Peyer's patch (tissue), 4 donors: ENCODE results near the gene POMGNT1. TPM values are rescaled to one million over a fixed set of nuclear protein-coding genes. Genes with fewer than 3 reads are reported as not detected.

ENCODE experiments used
- DNase-seq, 3 donors: peaks; one replicate each; pipeline ENCODE4 v3.0.0-alpha.2; 2017 to 2019
- H3K27ac ChIP-seq, 4 donors: fragments of 200-600 bp; sonication (generic); one replicate each; pipeline ENCODE4 v1.5.1; 2016 to 2019
- H3K27me3 ChIP-seq, 2 donors: fragments of 200-600 bp; sonication (generic); one replicate each; pipeline ENCODE4 v1.5.1; 2019
- H3K36me3 ChIP-seq, 3 donors: fragments of 200-600 bp; sonication (generic); one replicate each; pipeline ENCODE4 v1.5.1; 2016 to 2019
- H3K4me1 ChIP-seq, 4 donors: fragments of 200-600 bp; sonication (generic); one replicate each; pipeline ENCODE4 v1.5.1; 2016 to 2019
- H3K4me3 ChIP-seq, 4 donors: fragments of 200-600 bp; sonication (generic); 1 replicate in 3 of 4; 2 replicates in 1 of 4; pipeline ENCODE4 v1.5.1; 2016 to 2019; ENCODE audit warnings: mild to moderate bottlenecking in 1 of 4
- H3K9me3 ChIP-seq, 4 donors: fragments of 200-600 bp; sonication (generic); one replicate each; pipeline ENCODE4 v1.5.1; 2016 to 2019; ENCODE audit warnings: mild to moderate bottlenecking in 1 of 4
- CTCF ChIP-seq, 6 experiments: fragments of 450-650 bp in 4 of 6; fragments of 200-600 bp in 2 of 6; sonication (generic) in 1 of 6; IDR thresholded peaks; one replicate each; pipeline ENCODE4 v1.5.1; 2017 to 2019; ENCODE audit warnings: antibody characterized with exemption in 6 of 6, mild to moderate bottlenecking in 3 of 6, moderate library complexity in 1 of 6
- POLR2A ChIP-seq, 2 donors: fragments of 450-650 bp; IDR thresholded peaks; one replicate each; pipeline ENCODE4 v1.5.1; 2017; ENCODE audit warnings: antibody characterized with exemption in 2 of 2, mild to moderate bottlenecking in 2 of 2, moderate library complexity in 2 of 2
- total RNA-seq, 4 donors: library from RNA; depleted of rRNA; stranded (reverse); fragments of >200 nt; gene quantifications; one replicate each; pipeline ENCODE4 v1.1.0, GENCODE V29; 2016

Gene POMGNT1
- total RNA-seq, 4 donors from 2014 or later = 34.7 to 60.6 (median 46.3) TPM

- H3K9me3 ChIP-seq = no peaks in the 10 kb centered on the region
- H3K27ac ChIP-seq = no peak overlapping the region
- H3K4me1 ChIP-seq = no peaks in the 10 kb centered on the region
- H3K4me3 ChIP-seq = no peak overlapping the region
- H3K36me3 ChIP-seq = no peaks in the 10 kb centered on the region
- no peak for DNase-seq
- TF ChIP-seq POLR2A (IDR thresholded peaks at IDR 0.05) (no peak), CTCF (IDR thresholded peaks at IDR 0.05) (no peak)
- no peaks in the 10 kb centered on the region for H3K27me3 ChIP-seq
Observed at GRCh38 chr1:46221749-46222148, 23.5 kb upstream of the POMGNT1 start.

- Histone ChIP-seq H3K27me3 (no peaks in the 10 kb centered on the region), H3K4me1 (no peaks in the 10 kb centered on the region), H3K36me3 (no peaks in the 10 kb centered on the region), H3K4me3 (no peak overlapping the region), H3K9me3 (no peaks in the 10 kb centered on the region), H3K27ac (no peak overlapping the region)
- TF ChIP-seq POLR2A (IDR thresholded peaks at IDR 0.05) (no peak), CTCF (IDR thresholded peaks at IDR 0.05) (no peak)
- DNase-seq = no peak
Observed at GRCh38 chr1:46220808-46221207, 22.6 kb upstream of the POMGNT1 start.

GRCh38 chr1:46219551-46220520 is 21.6 kb upstream of the POMGNT1 start:
- TF ChIP-seq POLR2A (IDR thresholded peaks at IDR 0.05) (no peak), CTCF (IDR thresholded peaks at IDR 0.05) (no peak)
- Histone ChIP-seq H3K4me1 (no peaks in the 10 kb centered on the region), H3K27ac (no peak overlapping the region), H3K27me3 (no peaks in the 10 kb centered on the region), H3K9me3 (no peaks in the 10 kb centered on the region), H3K4me3 (no peak overlapping the region), H3K36me3 (no peaks in the 10 kb centered on the region)
- DNase-seq = no peak

GRCh38 chr1:46218443-46218842 is 20.2 kb upstream of the POMGNT1 start:
- DNase-seq = no peak
- Histone ChIP-seq H3K4me3 (no peak overlapping the region), H3K9me3 (no peaks in the 10 kb centered on the region), H3K27ac (no peak overlapping the region), H3K36me3 (no peaks in the 10 kb centered on the region), H3K4me1 (no peaks in the 10 kb centered on the region), H3K27me3 (no peaks in the 10 kb centered on the region)
- no peak for TF ChIP-seq CTCF (IDR thresholded peaks at IDR 0.05)
- TF ChIP-seq POLR2A (IDR thresholded peaks at IDR 0.05) = no peak

GRCh38 chr1:46215504-46215903 is 17.3 kb upstream of the POMGNT1 start:
- H3K4me3 ChIP-seq = no peak overlapping the region
- H3K36me3 ChIP-seq = no peaks in the 10 kb centered on the region
- no peaks in the 10 kb centered on the region for H3K9me3 ChIP-seq
- no peaks in the 10 kb centered on the region for H3K27me3 ChIP-seq
- DNase-seq = no peak
- H3K27ac ChIP-seq = no peak overlapping the region
- TF ChIP-seq CTCF (IDR thresholded peaks at IDR 0.05) (no peak), POLR2A (IDR thresholded peaks at IDR 0.05) (no peak)
- H3K4me1 ChIP-seq = no peaks in the 10 kb centered on the region
